A673 (cell line): ENCODE results near the gene PEAR1. TPM values are rescaled to one million over a fixed set of nuclear protein-coding genes. Genes with fewer than 3 reads are reported as not detected.

Source experiments
- BruUV-seq: library from RNA; stranded (reverse); fragments of 400-500 nt; replicated peaks from 2 replicates; lab custom pipeline; 2021; lab: Mats Ljungman, UMichigan
- CTCF ChIA-PET: fragments of 300-600 bp; sonication (Branson Sonifier 250); formaldehyde crosslinking; loops from one replicate; lab custom pipeline; 2022; ENCODE audit warnings: antibody characterized with exemption; lab: Charles Lee
- POLR2A ChIA-PET: fragments of 300-600 bp; sonication (Branson Sonifier 250); formaldehyde crosslinking; loops from one replicate; lab custom pipeline; 2022; ENCODE audit warnings: antibody characterized with exemption; ENCODE audit not compliant: low non-redundant PET; lab: Charles Lee
- DNase-seq: peaks from one replicate; pipeline ENCODE4 v3.0.0-alpha.2; 2015; ENCODE audit warnings: low spot score
- H3K27ac ChIP-seq: fragments of 200-600 bp; sonication (generic); 2 replicates; pipeline ENCODE4 v1.5.1; 2016; ENCODE audit warnings: mixed run types, low read depth, mild to moderate bottlenecking, mixed read lengths, antibody characterized with exemption, low read length; ENCODE audit not compliant: poor library complexity, severe bottlenecking
- H3K27me3 ChIP-seq: fragments of 200-600 bp; sonication (generic); replicated peaks from 2 replicates; pipeline ENCODE4 v1.6.1; 2017; ENCODE audit warnings: mixed run types, low read depth, mild to moderate bottlenecking, mixed read lengths, antibody characterized with exemption, low read length; ENCODE audit not compliant: insufficient read depth, poor library complexity
- H3K36me3 ChIP-seq: fragments of 200-600 bp; sonication (generic); 2 replicates; pipeline ENCODE4 v1.6.1; 2016; ENCODE audit warnings: mixed run types, mild to moderate bottlenecking, mixed read lengths, antibody characterized with exemption, low read length; ENCODE audit not compliant: insufficient read depth, poor library complexity, severe bottlenecking
- H3K4me1 ChIP-seq: fragments of 200-600 bp; sonication (generic); 2 replicates; pipeline ENCODE4 v1.6.1; 2017; ENCODE audit warnings: mixed run types, mild to moderate bottlenecking, mixed read lengths, antibody characterized with exemption, low read length; ENCODE audit not compliant: insufficient read depth, poor library complexity, severe bottlenecking
- H3K4me3 ChIP-seq: fragments of 200-600 bp; sonication (generic); 2 replicates; pipeline ENCODE4 v1.5.1; 2016; ENCODE audit warnings: low read depth, mixed run types, mild to moderate bottlenecking, mixed read lengths, low read length; ENCODE audit not compliant: poor library complexity, severe bottlenecking
- H3K9me3 ChIP-seq: fragments of 200-600 bp; sonication (generic); 2 replicates; pipeline ENCODE4 v1.6.1; 2016; ENCODE audit warnings: mixed run types, low read depth, mild to moderate bottlenecking, mixed read lengths, antibody characterized with exemption, low read length; ENCODE audit not compliant: poor library complexity, severe bottlenecking
- EZH2 ChIP-seq: fragments of 200-600 bp; sonication (generic); IDR thresholded peaks from 2 replicates; pipeline ENCODE4 v1.6.1; 2017; ENCODE audit warnings: borderline replicate concordance, low read depth, mild to moderate bottlenecking, mixed read lengths, antibody characterized with exemption, low read length; ENCODE audit not compliant: poor library complexity, severe bottlenecking
- intact Hi-C: fragments of 100-400 bp; cut with micrococcal nuclease; formaldehyde crosslinking; loops from one replicate; pipeline ENCODE4 v1.10.0; 2022; ENCODE audit not compliant: unreplicated experiment
- total RNA-seq: library from RNA; stranded (reverse); gene quantifications from 2 replicates; pipeline ENCODE4 v1.2.3, GENCODE V29; 2021
- TF ChIP-seq, protein P1 (sequence below): fragments of 300-800, 200-600 bp; sonication (generic); conservative IDR thresholded peaks from 2 replicates; pipeline ENCODE4 v1.5.1; 2017; ENCODE audit warnings: low read depth, mild to moderate bottlenecking, antibody characterized with exemption, low read length, moderate library complexity, mixed read lengths

Gene PEAR1
- total RNA-seq, 1 experiment from 2014 or later, result 0.52 TPM

DNA sequence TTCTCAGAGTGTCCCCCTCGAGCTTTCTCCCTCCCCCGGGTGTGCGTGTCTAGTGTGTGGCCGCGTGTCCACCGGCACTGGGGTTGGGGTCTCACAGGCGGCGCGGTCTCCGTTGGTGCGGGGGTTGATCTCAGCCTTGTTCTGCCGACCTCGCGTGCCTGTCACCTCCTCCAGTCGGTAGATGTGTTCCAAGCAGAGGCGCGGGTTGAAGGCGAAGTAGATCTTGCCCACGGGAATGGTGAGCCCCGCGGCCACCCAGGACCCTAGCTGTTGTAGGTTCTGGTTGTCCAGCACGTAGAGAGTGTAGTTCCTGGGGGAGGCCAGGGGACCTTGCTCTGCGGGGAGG, 44.4 kb upstream of the PEAR1 start:
- ChIA-PET CTCF (no interaction called here), POLR2A (no interaction called here)
- Histone ChIP-seq H3K36me3 (no peaks in the 10 kb centered on the region), H3K4me1 (no peaks in the 10 kb centered on the region), H3K27me3 (no peaks in the 10 kb centered on the region), H3K27ac (no peak overlapping the region), H3K9me3 (no peaks in the 10 kb centered on the region), H3K4me3 (no peak overlapping the region)
- no TSS peak for BruUV-seq
- no peak for DNase-seq
- intact Hi-C loops, result no loop called here
- no peak for TF ChIP-seq EZH2
- TF ChIP-seq, protein P1, sequence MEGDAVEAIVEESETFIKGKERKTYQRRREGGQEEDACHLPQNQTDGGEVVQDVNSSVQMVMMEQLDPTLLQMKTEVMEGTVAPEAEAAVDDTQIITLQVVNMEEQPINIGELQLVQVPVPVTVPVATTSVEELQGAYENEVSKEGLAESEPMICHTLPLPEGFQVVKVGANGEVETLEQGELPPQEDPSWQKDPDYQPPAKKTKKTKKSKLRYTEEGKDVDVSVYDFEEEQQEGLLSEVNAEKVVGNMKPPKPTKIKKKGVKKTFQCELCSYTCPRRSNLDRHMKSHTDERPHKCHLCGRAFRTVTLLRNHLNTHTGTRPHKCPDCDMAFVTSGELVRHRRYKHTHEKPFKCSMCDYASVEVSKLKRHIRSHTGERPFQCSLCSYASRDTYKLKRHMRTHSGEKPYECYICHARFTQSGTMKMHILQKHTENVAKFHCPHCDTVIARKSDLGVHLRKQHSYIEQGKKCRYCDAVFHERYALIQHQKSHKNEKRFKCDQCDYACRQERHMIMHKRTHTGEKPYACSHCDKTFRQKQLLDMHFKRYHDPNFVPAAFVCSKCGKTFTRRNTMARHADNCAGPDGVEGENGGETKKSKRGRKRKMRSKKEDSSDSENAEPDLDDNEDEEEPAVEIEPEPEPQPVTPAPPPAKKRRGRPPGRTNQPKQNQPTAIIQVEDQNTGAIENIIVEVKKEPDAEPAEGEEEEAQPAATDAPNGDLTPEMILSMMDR, result no peak

GRCh38 chr1:156851779-156852417, 41.6 kb upstream of the PEAR1 start:
- POLR2A ChIA-PET, result no interaction called here
- no peak overlapping the region for H3K4me3 ChIP-seq
- H3K27me3 ChIP-seq, result no peaks in the 10 kb centered on the region
- CTCF ChIA-PET, result no interaction called here
- no TSS peak for BruUV-seq
- H3K27ac ChIP-seq, result no peak overlapping the region
- no peaks in the 10 kb centered on the region for H3K9me3 ChIP-seq
- H3K36me3 ChIP-seq, result no peaks in the 10 kb centered on the region
- no peak for TF ChIP-seq EZH2
- TF ChIP-seq, protein P1, result no peak
- DNase-seq, result no peak
- intact Hi-C loops, result no loop called here
- no peaks in the 10 kb centered on the region for H3K4me1 ChIP-seq

DNA sequence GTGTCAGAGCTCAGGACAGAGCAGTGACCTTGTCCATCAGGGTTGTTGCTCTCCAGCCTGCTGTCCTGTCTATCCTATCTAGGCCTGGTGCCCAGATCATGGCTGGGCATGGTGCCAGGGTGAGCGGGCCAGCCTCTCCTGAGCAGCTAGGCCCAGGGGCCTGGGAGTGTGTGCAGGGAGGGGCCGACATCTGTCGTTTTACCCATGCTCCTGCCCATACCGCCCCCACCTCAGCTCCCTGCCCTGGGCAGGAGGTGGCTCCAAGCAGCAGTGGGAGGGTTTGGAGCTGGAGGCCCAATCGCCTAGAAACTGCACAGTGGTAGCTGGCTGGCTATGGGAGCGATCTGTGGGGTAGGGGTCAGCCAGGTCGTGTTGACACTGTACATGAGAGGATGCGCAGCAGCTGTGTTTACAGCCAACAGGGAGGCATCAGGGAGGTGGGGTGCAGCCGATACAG, 41.1 kb upstream of the PEAR1 start:
- Histone ChIP-seq H3K27me3 (no peaks in the 10 kb centered on the region), H3K4me3 (no peak overlapping the region), H3K4me1 (no peaks in the 10 kb centered on the region), H3K27ac (no peak overlapping the region), H3K36me3 (no peaks in the 10 kb centered on the region), H3K9me3 (no peaks in the 10 kb centered on the region)
- ChIA-PET POLR2A (no interaction called here), CTCF (no interaction called here)
- intact Hi-C loops, result no loop called here
- BruUV-seq, result no TSS peak
- DNase-seq, result no peak
- TF ChIP-seq EZH2, result no peak
- TF ChIP-seq, protein P1, result no peak
